Astrocyte of the hippocampus (primary cell): ENCODE data around the gene CDH16.
"Not testable (repeated sequence)": the region's sequence is repeated elsewhere in the genome, so short reads cannot be mapped to it uniquely, and the experiment has no call there.

ENCODE experiments used
- DNase-seq: peaks from one replicate; pipeline ENCODE4 v3.0.0; 2011; ENCODE audit warnings: low read depth, low spot score

Gene CDH16

GRCh38 chr16:66872943-66873684, 45.6 kb downstream of the CDH16 start:
- DNase-seq = peak; percentile 98

GRCh38 chr16:66872559-66872942, 46.1 kb downstream of the CDH16 start:
- DNase-seq = no peak

- no peak for DNase-seq
Observed at GRCh38 chr16:66871840-66872239, 46.8 kb downstream of the CDH16 start.

- DNase-seq = not testable (repeated sequence)
Observed at GRCh38 chr16:66871363-66871762, 47.3 kb downstream of the CDH16 start.

GRCh38 chr16:66869424-66869823, 49.3 kb downstream of the CDH16 start:
- DNase-seq = no peak

GRCh38 chr16:66863707-66864106, 55.0 kb downstream of the CDH16 start:
- DNase-seq = no peak

- no peak for DNase-seq
Observed at GRCh38 chr16:66862023-66862520, 56.6 kb downstream of the CDH16 start.

GRCh38 chr16:66859397-66860068, 59.2 kb downstream of the CDH16 start:
- no peak for DNase-seq

- peak; percentile 80 for DNase-seq
Observed at GRCh38 chr16:66858740-66859396, 59.8 kb downstream of the CDH16 start.
